HEK293 (cell line): Measurements from ENCODE around the gene STK38.

Experiments
- CTCF ChIA-PET: fragments of 350-600 bp; formaldehyde crosslinking; extraction: SDS; loops from one replicate; lab custom pipeline; 2021; ENCODE audit warnings: antibody characterized with exemption; lab: Yijun Ruan, JAX
- POLR2A ChIA-PET: fragments of 300-600 bp; formaldehyde crosslinking; extraction: SDS; loops from one replicate; lab custom pipeline; 2020; ENCODE audit warnings: antibody characterized with exemption, inconsistent platforms; lab: Yijun Ruan, JAX
- H3K27ac ChIP-seq: fragments of 200-500 bp; sonication (Bioruptor generic); 2 replicates; pipeline ENCODE4 v1.5.1; 2014; ENCODE audit warnings: low read depth, low read length, control low read depth, inconsistent platforms; ENCODE audit errors: extremely low read depth
- H3K36me3 ChIP-seq, 2 experiments: fragments of 200-500 bp in 1 of 2; sonication (Bioruptor generic) in 1 of 2; 1 replicate in 1 of 2; 2 replicates in 1 of 2; pipeline ENCODE4 v1.5.1; 2014 to 2017; ENCODE audit warnings: inconsistent platforms in 2 of 2, low read length in 2 of 2; ENCODE audit not compliant: control insufficient read depth in 2 of 2, insufficient read depth in 1 of 2
- H3K4me1 ChIP-seq: fragments of 200-500 bp; sonication (Bioruptor generic); 2 replicates; pipeline ENCODE4 v1.5.1; 2014; ENCODE audit warnings: mild to moderate bottlenecking, low read length, inconsistent platforms; ENCODE audit not compliant: control insufficient read depth, insufficient read depth
- H3K4me3 ChIP-seq: 2 replicates; pipeline ENCODE4 v1.5.1; 2011; ENCODE audit warnings: low read depth, mild to moderate bottlenecking, control low read depth, low read length, moderate library complexity
- H3K9me3 ChIP-seq: fragments of 200-500 bp; sonication (Bioruptor generic); 2 replicates; pipeline ENCODE4 v1.5.1; 2014; ENCODE audit warnings: low read depth, low read length, inconsistent platforms; ENCODE audit not compliant: control insufficient read depth, insufficient read depth
- EGR2 ChIP-seq: fragments of 450-650 bp; formaldehyde crosslinking; IDR thresholded peaks from 2 replicates; pipeline ENCODE4 v1.5.1; 2016; ENCODE audit warnings: low read depth, missing biosample characterization, missing genetic modification characterization
- GLIS2 ChIP-seq: fragments of 450-650 bp; formaldehyde crosslinking; IDR thresholded peaks from 2 replicates; pipeline ENCODE4 v1.5.1; 2016; ENCODE audit warnings: missing biosample characterization, missing genetic modification characterization
- KLF1 ChIP-seq: fragments of 450-650 bp; formaldehyde crosslinking; IDR thresholded peaks from 2 replicates; pipeline ENCODE4 v1.5.1; 2016; ENCODE audit warnings: missing biosample characterization, missing genetic modification characterization
- KLF8 ChIP-seq: fragments of 450-650 bp; formaldehyde crosslinking; IDR thresholded peaks from 2 replicates; pipeline ENCODE4 v1.5.1; 2016; ENCODE audit warnings: missing biosample characterization, missing genetic modification characterization
- PATZ1 ChIP-seq: fragments of 450-650 bp; formaldehyde crosslinking; IDR thresholded peaks from 2 replicates; pipeline ENCODE4 v1.5.1; 2016; ENCODE audit warnings: missing biosample characterization, missing genetic modification characterization
- SCRT2 ChIP-seq: fragments of 450-650 bp; formaldehyde crosslinking; IDR thresholded peaks from 2 replicates; pipeline ENCODE4 v1.5.1; 2016; ENCODE audit warnings: missing biosample characterization, missing genetic modification characterization
- SP7 ChIP-seq: fragments of 450-650 bp; formaldehyde crosslinking; IDR thresholded peaks from 2 replicates; pipeline ENCODE4 v1.5.1; 2016; ENCODE audit warnings: missing biosample characterization, missing genetic modification characterization
- YY1 ChIP-seq: fragments of 450-650 bp; formaldehyde crosslinking; IDR thresholded peaks from 2 replicates; pipeline ENCODE4 v1.5.1; 2018; ENCODE audit warnings: missing biosample characterization, missing genetic modification characterization
- YY2 ChIP-seq: fragments of 450-650 bp; formaldehyde crosslinking; IDR thresholded peaks from 2 replicates; pipeline ENCODE4 v1.5.1; 2016; ENCODE audit warnings: missing biosample characterization, missing genetic modification characterization
- ZBTB10 ChIP-seq: fragments of 450-650 bp; formaldehyde crosslinking; IDR thresholded peaks from 2 replicates; pipeline ENCODE4 v1.5.1; 2016; ENCODE audit warnings: missing biosample characterization, missing genetic modification characterization
- ZBTB44 ChIP-seq: fragments of 450-650 bp; IDR thresholded peaks from 2 replicates; pipeline ENCODE4 v1.5.1; 2018; ENCODE audit warnings: missing biosample characterization, mild to moderate bottlenecking, missing genetic modification characterization
- ZBTB7A ChIP-seq: fragments of 450-650 bp; formaldehyde crosslinking; IDR thresholded peaks from 2 replicates; pipeline ENCODE4 v1.5.1; 2016; ENCODE audit warnings: low read depth, missing biosample characterization, missing genetic modification characterization
- ZNF157 ChIP-seq: fragments of 450-650 bp; formaldehyde crosslinking; IDR thresholded peaks from 2 replicates; pipeline ENCODE4 v1.5.1; 2016; ENCODE audit warnings: missing biosample characterization, missing genetic modification characterization
- ZNF16 ChIP-seq: fragments of 450-650 bp; formaldehyde crosslinking; IDR thresholded peaks from 2 replicates; pipeline ENCODE4 v1.5.1; 2016; ENCODE audit warnings: low read depth, missing biosample characterization, missing genetic modification characterization
- ZNF221 ChIP-seq: fragments of 450-650 bp; formaldehyde crosslinking; IDR thresholded peaks from 2 replicates; pipeline ENCODE4 v1.5.1; 2017; ENCODE audit warnings: missing biosample characterization, missing genetic modification characterization, borderline replicate concordance
- ZNF266 ChIP-seq: fragments of 450-650 bp; formaldehyde crosslinking; IDR thresholded peaks from 2 replicates; pipeline ENCODE4 v1.5.1; 2016; ENCODE audit warnings: missing biosample characterization, missing genetic modification characterization, low read depth
- ZNF274 ChIP-seq, 2 experiments: fragments of 200-500 bp in 1 of 2; fragments of 450-650 bp in 1 of 2; sonication (Bioruptor generic) in 1 of 2; formaldehyde crosslinking in 1 of 2; IDR thresholded peaks; 2 replicates each; pipeline versions ENCODE4 v1.5.1 to v1.6.1; 2014 to 2016; ENCODE audit warnings: borderline replicate concordance in 1 of 2, inconsistent platforms in 1 of 2, low read length in 1 of 2, missing biosample characterization in 1 of 2, missing genetic modification characterization in 1 of 2
- ZNF302 ChIP-seq: fragments of 450-650 bp; formaldehyde crosslinking; IDR thresholded peaks from 2 replicates; pipeline ENCODE4 v1.5.1; 2016; ENCODE audit warnings: missing biosample characterization, missing genetic modification characterization, low read depth
- ZNF354C ChIP-seq: fragments of 450-650 bp; formaldehyde crosslinking; IDR thresholded peaks from 2 replicates; pipeline ENCODE4 v1.5.1; 2016; ENCODE audit warnings: missing biosample characterization, missing genetic modification characterization, low read depth, borderline replicate concordance
- ZNF48 ChIP-seq: fragments of 450-650 bp; formaldehyde crosslinking; IDR thresholded peaks from 2 replicates; pipeline ENCODE4 v1.5.1; 2016; ENCODE audit warnings: missing biosample characterization, missing genetic modification characterization
- ZNF510 ChIP-seq: fragments of 450-650 bp; formaldehyde crosslinking; IDR thresholded peaks from 2 replicates; pipeline ENCODE4 v1.5.1; 2018; ENCODE audit warnings: mild to moderate bottlenecking, missing genetic modification characterization, missing biosample characterization; ENCODE audit not compliant: insufficient replicate concordance
- ZNF514 ChIP-seq: fragments of 450-650 bp; formaldehyde crosslinking; IDR thresholded peaks from 2 replicates; pipeline ENCODE4 v1.5.1; 2016; ENCODE audit warnings: missing biosample characterization, missing genetic modification characterization
- ZNF549 ChIP-seq: fragments of 450-650 bp; IDR thresholded peaks from 2 replicates; pipeline ENCODE4 v1.5.1; 2018; ENCODE audit warnings: missing biosample characterization, missing genetic modification characterization, mild to moderate bottlenecking, inconsistent platforms, moderate library complexity
- ZNF561 ChIP-seq: fragments of 450-650 bp; IDR thresholded peaks from 2 replicates; pipeline ENCODE4 v1.5.1; 2018; ENCODE audit warnings: missing biosample characterization, missing genetic modification characterization, borderline replicate concordance
- ZNF621 ChIP-seq: fragments of 450-650 bp; formaldehyde crosslinking; IDR thresholded peaks from 2 replicates; pipeline ENCODE4 v1.5.1; 2017; ENCODE audit warnings: missing biosample characterization, missing genetic modification characterization
- ZNF624 ChIP-seq: fragments of 450-650 bp; formaldehyde crosslinking; IDR thresholded peaks from 2 replicates; pipeline ENCODE4 v1.5.1; 2017; ENCODE audit warnings: missing biosample characterization, missing genetic modification characterization
- ZNF747 ChIP-seq: fragments of 450-650 bp; formaldehyde crosslinking; IDR thresholded peaks from 2 replicates; pipeline ENCODE4 v1.5.1; 2016; ENCODE audit warnings: missing biosample characterization, missing genetic modification characterization
- ZNF785 ChIP-seq: fragments of 450-650 bp; formaldehyde crosslinking; IDR thresholded peaks from 2 replicates; pipeline ENCODE4 v1.5.1; 2016; ENCODE audit warnings: missing biosample characterization, missing genetic modification characterization

The STK38 gene

GRCh38 chr6:36516559-36516958, 30.7 kb downstream of the STK38 start:
- Histone ChIP-seq H3K36me3 (peaks cover 27 to 65% of the 10 kb centered on the region in 2 experiments), H3K27ac (no peak overlapping the region), H3K9me3 (no peaks in the 10 kb centered on the region), H3K4me1 (no peaks in the 10 kb centered on the region), H3K4me3 (no peak overlapping the region)
- TF ChIP-seq SP7 (tag by site-specific recombination): no peak
- TF ChIP-seq YY2 (tag by site-specific recombination): no peak
- no peak for TF ChIP-seq EGR2 (tag by site-specific recombination)
- no peak for TF ChIP-seq GLIS2
- TF ChIP-seq ZNF514 (tag by site-specific recombination): no peak
- no peak for TF ChIP-seq ZNF48 (tag by site-specific recombination)
- TF ChIP-seq KLF8: no peak
- TF ChIP-seq ZNF785 (tag by site-specific recombination): no peak
- no peak for TF ChIP-seq ZNF624
- no peak for TF ChIP-seq ZNF221
- no peak for TF ChIP-seq SCRT2 (tag by site-specific recombination)
- TF ChIP-seq ZBTB10 (tag by site-specific recombination): no peak
- TF ChIP-seq ZNF510: no peak
- no peak for TF ChIP-seq ZNF16 (tag by site-specific recombination)
- no peak for TF ChIP-seq ZNF549 (tag by site-specific recombination)
- TF ChIP-seq ZNF354C (tag by site-specific recombination): no peak
- TF ChIP-seq ZNF621 (tag by site-specific recombination): no peak
- no peak for TF ChIP-seq ZNF561 (tag by site-specific recombination)
- ChIA-PET CTCF (interaction anchor here (0.6 to 1.7 kb wide), 3 partner anchors 13 to 243 kb away, joined by 3 to 7 read pairs (median 4); no protein-coding TSS in a partner anchor), POLR2A (no interaction called here)

GRCh38 chr6:36515844-36516243, 31.4 kb downstream of the STK38 start:
- H3K36me3 ChIP-seq: peaks cover 24 to 63% of the 10 kb centered on the region in 2 experiments; a peak in 2 of 3 replicates
- TF ChIP-seq ZNF274 (IDR thresholded peaks at IDR 0.05; ENCODE audit: low read length) (no peak), ZNF274 (tag by site-specific recombination; IDR thresholded peaks at IDR 0.05; ENCODE audit: borderline replicate concordance) (no peak), ZNF747 (tag by site-specific recombination) (no peak), KLF1 (tag by site-specific recombination) (no peak), ZNF157 (tag by site-specific recombination) (no peak), ZBTB44 (tag by site-specific recombination) (no peak), ZNF266 (tag by site-specific recombination) (no peak), ZNF221 (no peak), YY1 (no peak), ZNF302 (tag by site-specific recombination) (no peak), ZBTB7A (tag by site-specific recombination) (no peak), PATZ1 (no peak)
- TF ChIP-seq, all 188 proteins: peak for 0
- H3K4me3 ChIP-seq: no peak overlapping the region
- no peak overlapping the region for H3K27ac ChIP-seq
- H3K4me1 ChIP-seq: no peaks in the 10 kb centered on the region
- no peaks in the 10 kb centered on the region for H3K9me3 ChIP-seq
- POLR2A ChIA-PET: no interaction called here
- CTCF ChIA-PET: interaction anchor here (0.6 to 1.7 kb wide), 4 partner anchors 12 to 243 kb away, joined by 3 to 7 read pairs (median 4); no protein-coding TSS in a partner anchor
